SK-N-SH (cell line): ENCODE data around the gene CLPSL2.

Experiments used
- MXI1 ChIP-seq: IDR thresholded peaks from 2 replicates; pipeline ENCODE4 v1.6.1; 2012; ENCODE audit warnings: mild to moderate bottlenecking, low read depth, low read length, improper control_type of control experiment
- NRF1 ChIP-seq: IDR thresholded peaks from 2 replicates; pipeline ENCODE4 v1.6.1; 2012; ENCODE audit warnings: low read depth, mild to moderate bottlenecking, low read length
- TF ChIP-seq, protein P1 (sequence below): fragments of 200-600 bp; sonication (generic); IDR thresholded peaks from 2 replicates; pipeline ENCODE4 v1.6.1; 2017; ENCODE audit warnings: antibody characterized with exemption, mild to moderate bottlenecking, moderate library complexity
- TF ChIP-seq, protein P2 (sequence below): fragments of 150-350 bp; IDR thresholded peaks from 2 replicates; pipeline ENCODE4 v1.6.1; 2017; ENCODE audit warnings: antibody characterized with exemption, low read length, low read depth, borderline replicate concordance
- TF ChIP-seq, protein P3 (sequence below): IDR thresholded peaks from 2 replicates; pipeline ENCODE4 v1.4.0; 2012; ENCODE audit warnings: low read depth, borderline replicate concordance

DNA sequence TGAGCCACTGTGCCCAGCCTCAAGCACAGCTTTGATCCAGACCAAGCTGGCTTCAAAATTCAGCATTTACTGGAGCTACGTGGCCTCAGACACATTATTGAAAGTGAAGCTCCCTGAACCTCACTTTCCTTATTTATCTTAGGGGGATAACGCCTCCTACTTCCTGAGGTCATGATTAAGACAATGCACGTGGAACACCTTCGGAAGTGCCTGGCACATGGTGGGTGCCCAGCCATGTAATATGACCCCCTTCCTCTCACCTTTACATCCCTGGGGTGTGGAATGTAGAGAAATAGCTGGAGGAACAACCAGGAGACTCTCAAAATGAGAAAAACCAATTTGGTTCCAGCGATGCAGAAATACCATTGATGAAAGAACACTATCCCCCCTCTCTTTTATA is 22.3 kb downstream of the CLPSL2 start:
- TF ChIP-seq, protein P1, sequence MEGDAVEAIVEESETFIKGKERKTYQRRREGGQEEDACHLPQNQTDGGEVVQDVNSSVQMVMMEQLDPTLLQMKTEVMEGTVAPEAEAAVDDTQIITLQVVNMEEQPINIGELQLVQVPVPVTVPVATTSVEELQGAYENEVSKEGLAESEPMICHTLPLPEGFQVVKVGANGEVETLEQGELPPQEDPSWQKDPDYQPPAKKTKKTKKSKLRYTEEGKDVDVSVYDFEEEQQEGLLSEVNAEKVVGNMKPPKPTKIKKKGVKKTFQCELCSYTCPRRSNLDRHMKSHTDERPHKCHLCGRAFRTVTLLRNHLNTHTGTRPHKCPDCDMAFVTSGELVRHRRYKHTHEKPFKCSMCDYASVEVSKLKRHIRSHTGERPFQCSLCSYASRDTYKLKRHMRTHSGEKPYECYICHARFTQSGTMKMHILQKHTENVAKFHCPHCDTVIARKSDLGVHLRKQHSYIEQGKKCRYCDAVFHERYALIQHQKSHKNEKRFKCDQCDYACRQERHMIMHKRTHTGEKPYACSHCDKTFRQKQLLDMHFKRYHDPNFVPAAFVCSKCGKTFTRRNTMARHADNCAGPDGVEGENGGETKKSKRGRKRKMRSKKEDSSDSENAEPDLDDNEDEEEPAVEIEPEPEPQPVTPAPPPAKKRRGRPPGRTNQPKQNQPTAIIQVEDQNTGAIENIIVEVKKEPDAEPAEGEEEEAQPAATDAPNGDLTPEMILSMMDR, result no peak
- TF ChIP-seq MXI1, result no peak
- no peak for TF ChIP-seq NRF1
- TF ChIP-seq, protein P2, sequence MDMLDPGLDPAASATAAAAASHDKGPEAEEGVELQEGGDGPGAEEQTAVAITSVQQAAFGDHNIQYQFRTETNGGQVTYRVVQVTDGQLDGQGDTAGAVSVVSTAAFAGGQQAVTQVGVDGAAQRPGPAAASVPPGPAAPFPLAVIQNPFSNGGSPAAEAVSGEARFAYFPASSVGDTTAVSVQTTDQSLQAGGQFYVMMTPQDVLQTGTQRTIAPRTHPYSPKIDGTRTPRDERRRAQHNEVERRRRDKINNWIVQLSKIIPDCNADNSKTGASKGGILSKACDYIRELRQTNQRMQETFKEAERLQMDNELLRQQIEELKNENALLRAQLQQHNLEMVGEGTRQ, result no peak
- TF ChIP-seq, protein P3, sequence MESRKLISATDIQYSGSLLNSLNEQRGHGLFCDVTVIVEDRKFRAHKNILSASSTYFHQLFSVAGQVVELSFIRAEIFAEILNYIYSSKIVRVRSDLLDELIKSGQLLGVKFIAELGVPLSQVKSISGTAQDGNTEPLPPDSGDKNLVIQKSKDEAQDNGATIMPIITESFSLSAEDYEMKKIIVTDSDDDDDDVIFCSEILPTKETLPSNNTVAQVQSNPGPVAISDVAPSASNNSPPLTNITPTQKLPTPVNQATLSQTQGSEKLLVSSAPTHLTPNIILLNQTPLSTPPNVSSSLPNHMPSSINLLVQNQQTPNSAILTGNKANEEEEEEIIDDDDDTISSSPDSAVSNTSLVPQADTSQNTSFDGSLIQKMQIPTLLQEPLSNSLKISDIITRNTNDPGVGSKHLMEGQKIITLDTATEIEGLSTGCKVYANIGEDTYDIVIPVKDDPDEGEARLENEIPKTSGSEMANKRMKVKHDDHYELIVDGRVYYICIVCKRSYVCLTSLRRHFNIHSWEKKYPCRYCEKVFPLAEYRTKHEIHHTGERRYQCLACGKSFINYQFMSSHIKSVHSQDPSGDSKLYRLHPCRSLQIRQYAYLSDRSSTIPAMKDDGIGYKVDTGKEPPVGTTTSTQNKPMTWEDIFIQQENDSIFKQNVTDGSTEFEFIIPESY, result no peak
